Mesenchymal stem cell (in vitro differentiated cells and primary cell): ENCODE results near the gene AGBL5.

Experiments used
- DNase-seq: peaks from one replicate; pipeline ENCODE4 v3.0.0-alpha.2; 2013
- H2AFZ ChIP-seq: one replicate; pipeline ENCODE4 v1.6.1; 2013; ENCODE audit warnings: low read depth, mild to moderate bottlenecking, control low read depth, inconsistent platforms, low read length, moderate library complexity
- H2AK5ac ChIP-seq: 2 replicates; pipeline ENCODE4 v1.6.1; 2013; ENCODE audit warnings: low read length, moderate library complexity, mild to moderate bottlenecking, inconsistent platforms; ENCODE audit not compliant: severe bottlenecking
- H2BK120ac ChIP-seq: one replicate; pipeline ENCODE4 v1.6.1; 2013; ENCODE audit warnings: low read depth, mild to moderate bottlenecking, inconsistent platforms, low read length, moderate library complexity
- H2BK12ac ChIP-seq, 2 experiments: one replicate each; pipeline ENCODE4 v1.6.1; 2013; ENCODE audit warnings: inconsistent platforms in 2 of 2, low read length in 2 of 2, mild to moderate bottlenecking in 2 of 2, moderate library complexity in 2 of 2, control low read depth in 1 of 2
- H2BK15ac ChIP-seq: one replicate; pipeline ENCODE4 v1.6.1; 2013; ENCODE audit warnings: mild to moderate bottlenecking, low read depth, inconsistent platforms; ENCODE audit not compliant: poor library complexity, severe bottlenecking
- H2BK5ac ChIP-seq: 2 replicates; pipeline ENCODE4 v1.6.1; 2013; ENCODE audit warnings: low read depth, mild to moderate bottlenecking, low read length, control low read depth, inconsistent platforms; ENCODE audit not compliant: poor library complexity, severe bottlenecking
- H3K14ac ChIP-seq, 2 experiments: one replicate each; pipeline ENCODE4 v1.6.1; 2013; ENCODE audit warnings: inconsistent platforms in 2 of 2, low read length in 2 of 2, control low read depth in 1 of 2, mild to moderate bottlenecking in 1 of 2, moderate library complexity in 1 of 2
- H3K18ac ChIP-seq, 2 experiments: one replicate each; pipeline ENCODE4 v1.6.1; 2013; ENCODE audit warnings: inconsistent platforms in 2 of 2, low read length in 2 of 2, control low read depth in 1 of 2, low read depth in 1 of 2, mild to moderate bottlenecking in 1 of 2
- H3K23ac ChIP-seq, 2 experiments: one replicate each; pipeline ENCODE4 v1.6.1; 2013; ENCODE audit warnings: inconsistent platforms in 2 of 2, low read length in 2 of 2, mild to moderate bottlenecking in 2 of 2, moderate library complexity in 2 of 2, control low read depth in 1 of 2
- H3K27ac ChIP-seq: 2 replicates; pipeline ENCODE4 v1.5.1; 2013; ENCODE audit warnings: mild to moderate bottlenecking, moderate library complexity, low read length, control low read depth, inconsistent platforms; ENCODE audit not compliant: poor library complexity, severe bottlenecking
- H3K27me3 ChIP-seq, 2 experiments: 2 replicates each; pipeline versions ENCODE4 v1.6.1 to v1.7.0; 2013; ENCODE audit warnings: low read length in 2 of 2, mild to moderate bottlenecking in 2 of 2, moderate library complexity in 2 of 2, control low read depth in 1 of 2, inconsistent platforms in 1 of 2; ENCODE audit not compliant: control insufficient read depth in 1 of 2, insufficient read depth in 1 of 2
- H3K36me3 ChIP-seq, 2 experiments: 2 replicates each; pipeline versions ENCODE4 v1.6.1 to v1.7.0; 2013; ENCODE audit warnings: low read length in 2 of 2, control low read depth in 1 of 2, inconsistent platforms in 1 of 2, low read depth in 1 of 2, mild to moderate bottlenecking in 1 of 2; ENCODE audit not compliant: insufficient read depth in 2 of 2, control insufficient read depth in 1 of 2
- H3K4ac ChIP-seq, 2 experiments: one replicate each; pipeline ENCODE4 v1.6.1; 2013; ENCODE audit warnings: inconsistent platforms in 2 of 2, low read length in 2 of 2, mild to moderate bottlenecking in 2 of 2, moderate library complexity in 2 of 2, control low read depth in 1 of 2, low read depth in 1 of 2
- H3K4me1 ChIP-seq: 2 replicates; pipeline ENCODE4 v1.6.1; 2013; ENCODE audit warnings: low read depth, low read length, control low read depth; ENCODE audit not compliant: control insufficient read depth, insufficient read depth
- H3K4me2 ChIP-seq: 2 replicates; pipeline ENCODE4 v1.6.1; 2013; ENCODE audit warnings: low read length, mild to moderate bottlenecking, inconsistent platforms; ENCODE audit not compliant: poor library complexity, severe bottlenecking
- H3K4me3 ChIP-seq, 2 experiments: 2 replicates each; pipeline versions ENCODE4 v1.5.1 to v1.7.0; 2013; ENCODE audit warnings: low read length in 2 of 2, mild to moderate bottlenecking in 2 of 2, control low read depth in 1 of 2, low read depth in 1 of 2; ENCODE audit not compliant: insufficient read depth in 1 of 2
- H3K79me1 ChIP-seq: replicated peaks from 2 replicates; pipeline ENCODE4 v1.6.1; 2013; ENCODE audit warnings: mild to moderate bottlenecking, control low read depth, low read length, inconsistent platforms; ENCODE audit not compliant: poor library complexity, severe bottlenecking
- H3K9ac ChIP-seq: 2 replicates; pipeline ENCODE4 v1.7.0; 2013; ENCODE audit warnings: mild to moderate bottlenecking, low read length, moderate library complexity
- H3K9me3 ChIP-seq: 2 replicates; pipeline ENCODE4 v1.7.0; 2013; ENCODE audit warnings: mild to moderate bottlenecking, low read length; ENCODE audit not compliant: control insufficient read depth
- H4K8ac ChIP-seq: one replicate; pipeline ENCODE4 v1.6.1; 2013; ENCODE audit warnings: inconsistent platforms, mild to moderate bottlenecking, low read length, moderate library complexity
- H4K91ac ChIP-seq: one replicate; pipeline ENCODE4 v1.6.1; 2013; ENCODE audit warnings: mild to moderate bottlenecking, low read length, inconsistent platforms
- WGBS: methylation state at CpG from one replicate; pipeline ENCODE4 v1.1.7; 2013; ENCODE audit warnings: mixed read lengths; 5-methylcytosine and 5-hydroxymethylcytosine counted together

Gene AGBL5

DNA sequence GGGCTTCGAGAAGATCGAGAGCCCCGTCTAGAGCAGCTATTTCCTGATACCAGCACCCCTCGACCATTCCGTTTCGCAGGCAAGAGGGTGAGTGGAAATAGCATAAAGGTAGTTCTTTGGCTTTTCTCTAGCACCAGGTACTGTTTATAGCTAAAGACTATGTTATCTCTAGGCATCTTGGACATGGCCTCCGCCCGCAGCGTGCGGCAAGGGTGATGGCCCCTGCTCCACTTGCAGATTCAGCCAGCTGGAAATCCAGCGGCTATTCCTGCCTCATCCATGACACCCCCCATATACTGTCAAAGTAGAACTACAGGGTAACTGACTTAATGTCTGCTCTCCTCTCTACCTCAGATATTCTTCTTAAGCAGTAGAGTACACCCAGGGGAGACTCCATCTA lies 3.3 kb downstream of the AGBL5 start:
- H3K23ac ChIP-seq: no peak overlapping the region
- no peak overlapping the region for H2BK120ac ChIP-seq
- no peak overlapping the region for H3K4me3 ChIP-seq
- no peak overlapping the region for H2AK5ac ChIP-seq
- H3K4me2 ChIP-seq: no peak overlapping the region
- H3K9me3 ChIP-seq: no peaks in the 10 kb centered on the region
- peaks cover 20% of the 10 kb centered on the region for H3K79me1 ChIP-seq
- H3K27me3 ChIP-seq: no peaks in the 10 kb centered on the region
- 97% methylated on average over 11 of the region's 11 CpGs for WGBS
- no peak overlapping the region for H3K18ac ChIP-seq
- H2AFZ ChIP-seq: no peak overlapping the region
- no peak overlapping the region for H3K14ac ChIP-seq
- H3K4me1 ChIP-seq: peaks cover 6% of the 10 kb centered on the region
- H4K8ac ChIP-seq: no peak overlapping the region
- H2BK15ac ChIP-seq: no peak overlapping the region
- no peak overlapping the region for H4K91ac ChIP-seq
- H3K36me3 ChIP-seq: peaks cover 43 to 61% of the 10 kb centered on the region in 2 experiments
- no peak overlapping the region for H3K27ac ChIP-seq
- H2BK12ac ChIP-seq: no peak overlapping the region
- no peak overlapping the region for H3K9ac ChIP-seq
- no peak overlapping the region for H2BK5ac ChIP-seq
- H3K4ac ChIP-seq: no peak overlapping the region
- DNase-seq: no peak

DNA sequence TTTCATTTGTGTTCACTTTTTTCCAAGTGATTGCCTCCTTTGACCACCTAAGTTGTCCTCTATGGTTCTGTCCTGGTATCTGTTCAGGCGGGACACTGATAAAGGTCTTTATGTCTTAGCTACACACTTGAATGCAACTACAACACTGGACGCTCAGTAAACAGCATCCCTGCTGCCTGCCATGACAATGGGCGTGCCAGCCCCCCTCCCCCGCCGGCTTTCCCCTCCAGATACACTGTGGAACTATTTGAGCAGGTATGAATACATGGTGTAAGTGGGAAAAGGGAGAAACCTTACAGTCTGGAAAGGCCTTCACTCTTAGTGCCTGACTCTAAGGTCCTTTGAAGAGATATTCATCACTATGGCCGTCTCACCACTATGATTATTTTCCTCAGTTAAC lies 5.7 kb downstream of the AGBL5 start:
- Histone ChIP-seq H2BK5ac (no peak overlapping the region), H2AFZ (no peak overlapping the region), H3K27ac (no peak overlapping the region), H3K9ac (no peak overlapping the region), H2BK12ac (no peak overlapping the region), H3K18ac (no peak overlapping the region), H3K4me1 (peaks cover 4% of the 10 kb centered on the region), H2BK120ac (no peak overlapping the region), H2AK5ac (no peak overlapping the region), H3K27me3 (no peaks in the 10 kb centered on the region), H3K4me2 (no peak overlapping the region), H3K79me1 (peaks cover 20% of the 10 kb centered on the region), H3K4me3 (no peak overlapping the region), H3K36me3 (peaks cover 48 to 71% of the 10 kb centered on the region in 2 experiments), H2BK15ac (no peak overlapping the region), H4K8ac (no peak overlapping the region), H3K4ac (no peak overlapping the region), H4K91ac (no peak overlapping the region), H3K14ac (no peak overlapping the region), H3K9me3 (no peaks in the 10 kb centered on the region), H3K23ac (no peak overlapping the region)
- 92% methylated on average over 6 of the region's 6 CpGs for WGBS
- DNase-seq: no peak

DNA sequence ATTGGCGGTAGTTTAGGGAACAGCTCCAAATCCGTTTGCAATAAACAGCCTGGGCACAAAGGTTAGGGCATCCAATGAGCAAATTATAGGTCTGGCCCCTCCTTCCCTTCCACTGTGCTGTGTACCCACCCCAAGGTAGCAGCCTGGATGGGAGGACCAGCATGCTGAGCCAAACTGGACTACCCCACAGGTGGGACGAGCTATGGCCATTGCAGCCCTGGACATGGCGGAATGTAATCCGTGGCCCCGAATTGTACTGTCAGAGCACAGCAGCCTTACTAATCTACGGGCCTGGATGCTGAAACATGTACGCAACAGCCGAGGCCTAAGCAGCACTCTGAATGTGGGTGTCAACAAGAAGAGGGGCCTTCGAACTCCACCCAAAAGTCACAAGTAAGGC lies 6.7 kb downstream of the AGBL5 start:
- peaks cover 20% of the 10 kb centered on the region for H3K79me1 ChIP-seq
- peak overlapping the region; percentile 25 for H4K91ac ChIP-seq
- no peak overlapping the region for H2BK15ac ChIP-seq
- H3K36me3 ChIP-seq: peaks cover 47 to 81% of the 10 kb centered on the region in 2 experiments
- H3K4me3 ChIP-seq: no peak overlapping the region
- no peak overlapping the region for H3K27ac ChIP-seq
- no peak overlapping the region for H3K4ac ChIP-seq
- H2BK5ac ChIP-seq: no peak overlapping the region
- no peak overlapping the region for H3K23ac ChIP-seq
- no peaks in the 10 kb centered on the region for H3K4me1 ChIP-seq
- no peak overlapping the region for H2BK120ac ChIP-seq
- no peaks in the 10 kb centered on the region for H3K27me3 ChIP-seq
- H4K8ac ChIP-seq: no peak overlapping the region
- no peak overlapping the region for H3K14ac ChIP-seq
- 95% methylated on average over 10 of the region's 10 CpGs for WGBS
- DNase-seq: no peak
- H2AK5ac ChIP-seq: no peak overlapping the region
- no peak overlapping the region for H2AFZ ChIP-seq
- H2BK12ac ChIP-seq: no peak overlapping the region
- H3K18ac ChIP-seq: no peak overlapping the region
- H3K9ac ChIP-seq: no peak overlapping the region
- no peaks in the 10 kb centered on the region for H3K9me3 ChIP-seq
- H3K4me2 ChIP-seq: no peak overlapping the region

DNA sequence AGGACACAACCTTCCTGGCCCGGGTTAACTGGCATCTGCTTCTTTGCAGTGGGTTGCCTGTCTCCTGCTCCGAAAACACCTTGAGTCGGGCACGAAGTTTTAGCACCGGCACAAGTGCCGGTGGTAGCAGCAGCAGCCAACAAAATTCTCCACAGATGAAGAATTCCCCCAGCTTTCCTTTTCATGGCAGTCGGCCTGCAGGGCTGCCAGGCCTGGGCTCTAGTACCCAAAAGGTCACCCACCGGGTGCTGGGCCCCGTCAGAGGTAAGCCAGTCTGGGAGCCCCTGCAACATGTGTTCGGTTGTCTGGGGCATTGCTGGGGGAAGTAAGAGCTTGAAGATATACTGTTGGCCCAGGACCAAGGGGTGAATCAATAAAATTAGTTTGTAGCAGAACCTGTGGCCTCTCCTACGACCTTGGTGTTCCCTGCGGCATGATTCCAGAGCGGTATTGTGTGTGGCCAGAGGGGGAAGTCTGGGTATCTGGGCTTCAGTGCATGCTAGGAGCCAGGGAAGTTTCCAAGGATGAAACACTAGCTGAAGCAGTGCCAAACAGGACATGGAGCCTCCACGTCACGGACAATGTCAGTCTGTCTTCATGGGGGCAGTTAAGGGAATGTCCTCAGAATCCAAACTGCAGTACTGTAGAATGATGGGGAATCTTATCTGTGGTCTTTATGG lies 7.8 kb downstream of the AGBL5 start:
- H4K8ac ChIP-seq: no peak overlapping the region
- H2BK5ac ChIP-seq: no peak overlapping the region
- H3K27ac ChIP-seq: no peak overlapping the region
- peaks cover 42 to 70% of the 10 kb centered on the region in 2 experiments for H3K36me3 ChIP-seq
- H3K27me3 ChIP-seq: no peaks in the 10 kb centered on the region
- no peak overlapping the region for H2BK12ac ChIP-seq
- H3K14ac ChIP-seq: no peak overlapping the region
- no peak overlapping the region for H2AK5ac ChIP-seq
- no peak overlapping the region for H3K4ac ChIP-seq
- WGBS: 96% methylated on average over 15 of the region's 15 CpGs
- no peak overlapping the region for H3K4me2 ChIP-seq
- DNase-seq: no peak
- no peak overlapping the region for H2BK120ac ChIP-seq
- H3K9me3 ChIP-seq: no peaks in the 10 kb centered on the region
- H2BK15ac ChIP-seq: no peak overlapping the region
- H3K18ac ChIP-seq: no peak overlapping the region
- no peak overlapping the region for H3K4me3 ChIP-seq
- H3K9ac ChIP-seq: no peak overlapping the region
- no peaks in the 10 kb centered on the region for H3K4me1 ChIP-seq
- H3K23ac ChIP-seq: no peak overlapping the region
- peaks cover 19% of the 10 kb centered on the region for H3K79me1 ChIP-seq
- H2AFZ ChIP-seq: no peak overlapping the region
- no peak overlapping the region for H4K91ac ChIP-seq
